ENCODE results near the gene NOP53.
"Not testable (repeated sequence)": the region's sequence is repeated elsewhere in the genome, so short reads cannot be mapped to it uniquely, and the experiment has no call there.

NOP53 gene

GRCh38 chr19:47729799-47730520 lies 15.4 kb upstream of the NOP53 start:
- Mint-ChIP-seq H3K4me3 (peak overlapping the region; percentile 63), H3K36me3 (ENCODE audit: low read depth) (no peaks in the 10 kb centered on the region), H3K27ac (no peak overlapping the region), H3K9me3 (no peaks in the 10 kb centered on the region), H3K27me3 (peaks cover 35% of the 10 kb centered on the region), H3K4me1 (peaks cover 16% of the 10 kb centered on the region)
- ATAC-seq (peak; percentile 81), DNase-seq (peak; percentile 71)

DNA sequence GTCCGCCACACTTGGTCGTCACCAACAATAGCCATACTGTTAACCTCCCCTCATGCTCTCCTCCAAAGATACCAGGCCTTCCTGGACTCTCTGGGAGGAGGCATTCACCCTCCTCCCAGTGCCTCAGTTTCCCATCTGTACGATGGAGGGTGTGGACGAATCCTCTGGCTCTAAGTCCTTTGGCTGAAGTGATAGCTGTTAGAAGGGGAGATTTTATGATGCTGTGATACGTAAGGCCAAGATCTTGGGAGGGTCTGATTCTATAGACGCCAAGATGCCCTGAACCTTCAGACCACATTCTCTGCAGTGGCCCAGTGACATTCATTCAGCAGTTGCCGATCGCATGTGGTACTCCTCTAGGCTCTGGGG lies 14.8 kb upstream of the NOP53 start:
- DNase-seq, result no peak
- Mint-ChIP-seq H3K36me3 (ENCODE audit: low read depth) (no peaks in the 10 kb centered on the region), H3K27me3 (peaks cover 33% of the 10 kb centered on the region), H3K9me3 (no peaks in the 10 kb centered on the region), H3K4me1 (peaks cover 16% of the 10 kb centered on the region), H3K27ac (no peak overlapping the region), H3K4me3 (peak overlapping the region; percentile 63)
- no peak for ATAC-seq

GRCh38 chr19:47730910-47731309 lies 14.4 kb upstream of the NOP53 start:
- no peaks in the 10 kb centered on the region for H3K36me3 Mint-ChIP-seq (ENCODE audit: low read depth)
- H3K4me1 Mint-ChIP-seq, result peaks cover 16% of the 10 kb centered on the region
- ATAC-seq, result no peak
- no peak for DNase-seq
- peaks cover 33% of the 10 kb centered on the region for H3K27me3 Mint-ChIP-seq
- no peaks in the 10 kb centered on the region for H3K9me3 Mint-ChIP-seq
- no peak overlapping the region for H3K4me3 Mint-ChIP-seq
- H3K27ac Mint-ChIP-seq, result no peak overlapping the region

GRCh38 chr19:47735131-47735530 lies 10.2 kb upstream of the NOP53 start:
- Mint-ChIP-seq H3K4me3 (no peak overlapping the region), H3K27me3 (peaks cover 14% of the 10 kb centered on the region), H3K9me3 (no peaks in the 10 kb centered on the region), H3K4me1 (peaks cover 3% of the 10 kb centered on the region), H3K36me3 (ENCODE audit: low read depth) (no peaks in the 10 kb centered on the region), H3K27ac (no peak overlapping the region)
- no peak for ATAC-seq
- no peak for DNase-seq

DNA sequence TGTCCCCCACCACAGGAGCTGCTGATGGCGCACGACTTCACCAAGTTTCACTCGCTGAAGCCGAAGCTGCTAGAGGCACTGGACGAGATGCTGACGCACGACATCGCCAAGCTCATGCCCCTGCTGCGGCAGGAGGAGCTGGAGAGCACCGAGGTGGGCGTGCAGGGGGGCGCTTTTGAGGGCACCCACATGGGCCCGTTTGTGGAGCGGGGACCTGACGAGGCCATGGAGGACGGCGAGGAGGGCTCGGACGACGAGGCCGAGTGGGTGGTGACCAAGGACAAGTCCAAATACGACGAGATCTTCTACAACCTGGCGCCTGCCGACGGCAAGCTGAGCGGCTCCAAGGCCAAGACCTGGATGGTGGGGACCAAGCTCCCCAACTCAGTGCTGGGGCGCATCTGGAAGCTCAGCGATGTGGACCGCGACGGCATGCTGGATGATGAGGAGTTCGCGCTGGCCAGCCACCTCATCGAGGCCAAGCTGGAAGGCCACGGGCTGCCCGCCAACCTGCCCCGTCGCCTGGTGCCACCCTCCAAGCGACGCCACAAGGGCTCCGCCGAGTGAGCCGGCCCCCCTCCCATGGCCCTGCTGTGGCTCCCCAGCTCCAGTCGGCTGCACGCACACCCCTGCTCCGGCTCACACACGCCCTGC lies 4.4 kb upstream of the NOP53 start:
- peaks cover 5% of the 10 kb centered on the region for H3K36me3 Mint-ChIP-seq (ENCODE audit: low read depth)
- no peak overlapping the region for H3K4me3 Mint-ChIP-seq
- peaks cover 34% of the 10 kb centered on the region for H3K4me1 Mint-ChIP-seq
- ATAC-seq, result no peak
- H3K9me3 Mint-ChIP-seq, result no peaks in the 10 kb centered on the region
- peaks cover 1% of the 10 kb centered on the region for H3K27me3 Mint-ChIP-seq
- no peak overlapping the region for H3K27ac Mint-ChIP-seq
- DNase-seq, result no peak

- no peak for DNase-seq
- Mint-ChIP-seq H3K9me3 (no peaks in the 10 kb centered on the region), H3K36me3 (ENCODE audit: low read depth) (peaks cover 6% of the 10 kb centered on the region), H3K27me3 (peaks cover 1% of the 10 kb centered on the region), H3K4me3 (peak overlapping the region; percentile 14), H3K4me1 (peaks cover 35% of the 10 kb centered on the region), H3K27ac (peak overlapping the region; percentile 65)
- ATAC-seq, result no peak
Observed at GRCh38 chr19:47741544-47742140, 3.7 kb upstream of the NOP53 start.

DNA sequence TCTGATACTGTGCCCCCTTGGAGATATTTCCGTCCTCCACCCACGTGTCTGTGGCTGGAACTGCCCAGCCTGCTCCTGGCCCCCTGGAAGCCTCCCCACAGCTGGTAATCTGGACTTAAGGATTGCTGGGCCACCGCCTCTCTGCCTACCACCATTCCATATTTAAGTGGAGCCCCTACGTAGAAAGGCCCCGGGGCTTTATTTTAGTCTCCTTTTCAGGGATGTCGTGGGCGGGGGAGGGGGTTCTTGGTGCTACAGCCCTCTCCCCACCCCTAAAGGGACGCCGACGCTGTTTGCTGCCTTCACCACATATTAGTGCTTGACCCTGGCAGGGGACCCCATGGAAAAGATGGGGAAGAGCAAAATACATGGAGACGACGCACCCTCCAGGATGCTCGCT lies 2.7 kb upstream of the NOP53 start:
- DNase-seq (no peak), ATAC-seq (no peak)
- peak overlapping the region; percentile 89 for H3K27ac Mint-ChIP-seq
- peaks cover 42% of the 10 kb centered on the region for H3K4me1 Mint-ChIP-seq
- H3K4me3 Mint-ChIP-seq, result no peak overlapping the region
- H3K36me3 Mint-ChIP-seq (ENCODE audit: low read depth), result peaks cover 12% of the 10 kb centered on the region
- peaks cover 1% of the 10 kb centered on the region for H3K27me3 Mint-ChIP-seq
- H3K9me3 Mint-ChIP-seq, result no peaks in the 10 kb centered on the region

GRCh38 chr19:47746129-47746528 lies 783 bp downstream of the NOP53 start:
- H3K27me3 Mint-ChIP-seq, H3K9me3 Mint-ChIP-seq, ATAC-seq, DNase-seq: not testable (repeated sequence)
- H3K4me1 Mint-ChIP-seq, result peaks cover 66% of the 10 kb centered on the region
- peak overlapping the region; percentile 99 for H3K4me3 Mint-ChIP-seq
- H3K27ac Mint-ChIP-seq, result peak overlapping the region; percentile 99
- peaks cover 28% of the 10 kb centered on the region for H3K36me3 Mint-ChIP-seq (ENCODE audit: low read depth)

DNA sequence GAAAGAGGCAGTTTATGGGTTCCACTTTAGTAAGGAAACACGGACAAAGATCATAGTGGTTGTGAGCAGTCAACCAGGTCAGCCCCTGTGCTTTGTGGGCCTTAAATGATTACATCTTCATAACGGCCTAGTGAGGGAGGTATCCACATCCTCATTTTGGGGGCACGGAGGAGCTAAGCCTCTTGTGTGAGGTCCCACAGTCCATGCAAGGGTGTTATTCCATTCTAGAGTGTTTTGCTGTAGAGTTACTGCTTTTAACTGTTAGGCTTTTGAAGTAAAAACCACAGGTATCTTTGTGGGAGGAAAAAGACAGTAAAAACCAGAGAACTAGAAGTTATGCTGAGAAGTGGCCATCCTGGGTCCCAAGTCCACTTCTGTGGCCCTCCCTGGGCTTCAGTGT lies 4.0 kb downstream of the NOP53 start:
- H3K27ac Mint-ChIP-seq, result peak overlapping the region; percentile 81
- H3K27me3 Mint-ChIP-seq, result peaks cover 1% of the 10 kb centered on the region
- peaks cover 51% of the 10 kb centered on the region for H3K36me3 Mint-ChIP-seq (ENCODE audit: low read depth)
- no peak for DNase-seq
- no peak for ATAC-seq
- H3K4me3 Mint-ChIP-seq, result peak overlapping the region; percentile 67
- peaks cover 43% of the 10 kb centered on the region for H3K4me1 Mint-ChIP-seq
- no peaks in the 10 kb centered on the region for H3K9me3 Mint-ChIP-seq

- Mint-ChIP-seq H3K9me3 (no peaks in the 10 kb centered on the region), H3K36me3 (ENCODE audit: low read depth) (peaks cover 46% of the 10 kb centered on the region), H3K4me1 (peaks cover 34% of the 10 kb centered on the region), H3K27ac (no peak overlapping the region), H3K4me3 (no peak overlapping the region), H3K27me3 (no peaks in the 10 kb centered on the region)
- ATAC-seq, result no peak
- DNase-seq, result no peak
Observed at GRCh38 chr19:47750752-47751151, 5.4 kb downstream of the NOP53 start.

GRCh38 chr19:47752440-47753211 lies 7.3 kb downstream of the NOP53 start:
- DNase-seq (no peak), ATAC-seq (no peak)
- Mint-ChIP-seq H3K4me1 (peaks cover 25% of the 10 kb centered on the region), H3K9me3 (no peaks in the 10 kb centered on the region), H3K27me3 (no peaks in the 10 kb centered on the region), H3K36me3 (ENCODE audit: low read depth) (peaks cover 48% of the 10 kb centered on the region), H3K27ac (no peak overlapping the region), H3K4me3 (no peak overlapping the region)

DNA sequence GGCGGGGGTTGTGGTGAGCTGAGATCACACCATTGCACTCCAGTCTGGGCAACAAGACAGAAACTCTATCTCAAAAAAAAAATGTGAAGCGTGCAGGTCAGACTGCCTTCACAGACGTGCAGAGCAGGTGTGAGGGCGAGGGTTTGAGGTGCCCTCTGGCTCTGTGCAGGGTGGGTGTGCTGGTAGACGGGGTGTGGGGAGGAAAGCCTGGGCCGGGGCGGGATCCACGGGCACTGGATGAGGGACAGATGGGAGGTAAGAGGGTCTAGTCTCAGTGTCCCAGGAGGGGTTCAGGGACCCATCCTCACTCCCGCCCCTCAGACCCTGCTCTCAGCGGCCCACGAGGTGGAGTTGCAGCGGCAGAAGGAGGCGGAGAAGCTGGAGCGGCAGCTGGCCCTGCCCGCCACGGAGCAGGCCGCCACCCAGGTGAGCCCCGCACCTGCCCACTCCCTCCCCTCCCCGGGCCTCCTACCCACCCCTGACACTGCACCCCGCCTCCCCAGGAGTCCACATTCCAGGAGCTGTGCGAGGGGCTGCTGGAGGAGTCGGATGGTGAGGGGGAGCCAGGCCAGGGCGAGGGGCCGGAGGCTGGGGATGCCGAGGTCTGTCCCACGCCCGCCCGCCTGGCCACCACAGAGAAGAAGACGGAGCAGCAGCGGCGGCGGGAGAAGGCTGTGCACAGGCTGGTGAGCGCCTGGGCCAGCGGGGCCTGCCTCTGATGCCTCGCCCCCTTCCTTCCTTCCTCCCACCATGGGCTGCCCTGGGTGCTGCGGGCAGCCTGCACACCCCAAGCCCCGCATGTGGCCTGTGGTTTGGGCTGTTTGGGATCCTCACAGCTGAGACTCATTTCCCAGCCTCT lies 9.1 kb downstream of the NOP53 start:
- no peak for ATAC-seq
- DNase-seq, result no peak
- Mint-ChIP-seq H3K4me3 (no peak overlapping the region), H3K27me3 (no peaks in the 10 kb centered on the region), H3K9me3 (no peaks in the 10 kb centered on the region), H3K4me1 (peaks cover 10% of the 10 kb centered on the region), H3K36me3 (ENCODE audit: low read depth) (peaks cover 52% of the 10 kb centered on the region), H3K27ac (no peak overlapping the region)

- no peak for DNase-seq
- H3K27me3 Mint-ChIP-seq, result no peaks in the 10 kb centered on the region
- no peaks in the 10 kb centered on the region for H3K9me3 Mint-ChIP-seq
- no peak for ATAC-seq
- peaks cover 53% of the 10 kb centered on the region for H3K36me3 Mint-ChIP-seq (ENCODE audit: low read depth)
- no peak overlapping the region for H3K27ac Mint-ChIP-seq
- no peak overlapping the region for H3K4me3 Mint-ChIP-seq
- peaks cover 4% of the 10 kb centered on the region for H3K4me1 Mint-ChIP-seq
Observed at GRCh38 chr19:47755065-47755761, 9.9 kb downstream of the NOP53 start.

Measured in activated naive CD8-positive, alpha-beta T cell treated with anti-CD3 and anti-CD28 coated beads, Interleukin-2, amount 50 U/mL, for 24 hours (primary cell).